Lung microvascular endothelial cell (primary cell): ENCODE measurements around the gene UACA. TPM values are rescaled to one million over a fixed set of nuclear protein-coding genes. Genes with fewer than 3 reads are reported as not detected.
A peak's percentile ranks its signal among the peaks of the same experiment; 100 is the strongest.
"Not testable (repeated sequence)": the region's sequence is repeated elsewhere in the genome, so short reads cannot be mapped to it uniquely, and the experiment has no call there.

Experiments used
- DNase-seq, 2 donors: peaks; one replicate each; pipeline versions ENCODE4 v3.0.0 to v3.0.0-alpha.2; 2010; ENCODE audit warnings: low read depth in 2 of 2
- total RNA-seq: library from RNA; depleted of rRNA; stranded (reverse); fragments of >200 nt; gene quantifications from 2 replicates; pipeline ENCODE4 v1.2.1, GENCODE V29; 2014

The UACA gene, protein sequence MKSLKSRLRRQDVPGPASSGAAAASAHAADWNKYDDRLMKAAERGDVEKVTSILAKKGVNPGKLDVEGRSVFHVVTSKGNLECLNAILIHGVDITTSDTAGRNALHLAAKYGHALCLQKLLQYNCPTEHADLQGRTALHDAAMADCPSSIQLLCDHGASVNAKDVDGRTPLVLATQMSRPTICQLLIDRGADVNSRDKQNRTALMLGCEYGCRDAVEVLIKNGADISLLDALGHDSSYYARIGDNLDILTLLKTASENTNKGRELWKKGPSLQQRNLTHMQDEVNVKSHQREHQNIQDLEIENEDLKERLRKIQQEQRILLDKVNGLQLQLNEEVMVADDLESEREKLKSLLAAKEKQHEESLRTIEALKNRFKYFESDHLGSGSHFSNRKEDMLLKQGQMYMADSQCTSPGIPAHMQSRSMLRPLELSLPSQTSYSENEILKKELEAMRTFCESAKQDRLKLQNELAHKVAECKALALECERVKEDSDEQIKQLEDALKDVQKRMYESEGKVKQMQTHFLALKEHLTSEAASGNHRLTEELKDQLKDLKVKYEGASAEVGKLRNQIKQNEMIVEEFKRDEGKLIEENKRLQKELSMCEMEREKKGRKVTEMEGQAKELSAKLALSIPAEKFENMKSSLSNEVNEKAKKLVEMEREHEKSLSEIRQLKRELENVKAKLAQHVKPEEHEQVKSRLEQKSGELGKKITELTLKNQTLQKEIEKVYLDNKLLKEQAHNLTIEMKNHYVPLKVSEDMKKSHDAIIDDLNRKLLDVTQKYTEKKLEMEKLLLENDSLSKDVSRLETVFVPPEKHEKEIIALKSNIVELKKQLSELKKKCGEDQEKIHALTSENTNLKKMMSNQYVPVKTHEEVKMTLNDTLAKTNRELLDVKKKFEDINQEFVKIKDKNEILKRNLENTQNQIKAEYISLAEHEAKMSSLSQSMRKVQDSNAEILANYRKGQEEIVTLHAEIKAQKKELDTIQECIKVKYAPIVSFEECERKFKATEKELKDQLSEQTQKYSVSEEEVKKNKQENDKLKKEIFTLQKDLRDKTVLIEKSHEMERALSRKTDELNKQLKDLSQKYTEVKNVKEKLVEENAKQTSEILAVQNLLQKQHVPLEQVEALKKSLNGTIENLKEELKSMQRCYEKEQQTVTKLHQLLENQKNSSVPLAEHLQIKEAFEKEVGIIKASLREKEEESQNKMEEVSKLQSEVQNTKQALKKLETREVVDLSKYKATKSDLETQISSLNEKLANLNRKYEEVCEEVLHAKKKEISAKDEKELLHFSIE (N-terminal part only)
- 102 and 189 TPM in 2 replicates for total RNA-seq

DNA sequence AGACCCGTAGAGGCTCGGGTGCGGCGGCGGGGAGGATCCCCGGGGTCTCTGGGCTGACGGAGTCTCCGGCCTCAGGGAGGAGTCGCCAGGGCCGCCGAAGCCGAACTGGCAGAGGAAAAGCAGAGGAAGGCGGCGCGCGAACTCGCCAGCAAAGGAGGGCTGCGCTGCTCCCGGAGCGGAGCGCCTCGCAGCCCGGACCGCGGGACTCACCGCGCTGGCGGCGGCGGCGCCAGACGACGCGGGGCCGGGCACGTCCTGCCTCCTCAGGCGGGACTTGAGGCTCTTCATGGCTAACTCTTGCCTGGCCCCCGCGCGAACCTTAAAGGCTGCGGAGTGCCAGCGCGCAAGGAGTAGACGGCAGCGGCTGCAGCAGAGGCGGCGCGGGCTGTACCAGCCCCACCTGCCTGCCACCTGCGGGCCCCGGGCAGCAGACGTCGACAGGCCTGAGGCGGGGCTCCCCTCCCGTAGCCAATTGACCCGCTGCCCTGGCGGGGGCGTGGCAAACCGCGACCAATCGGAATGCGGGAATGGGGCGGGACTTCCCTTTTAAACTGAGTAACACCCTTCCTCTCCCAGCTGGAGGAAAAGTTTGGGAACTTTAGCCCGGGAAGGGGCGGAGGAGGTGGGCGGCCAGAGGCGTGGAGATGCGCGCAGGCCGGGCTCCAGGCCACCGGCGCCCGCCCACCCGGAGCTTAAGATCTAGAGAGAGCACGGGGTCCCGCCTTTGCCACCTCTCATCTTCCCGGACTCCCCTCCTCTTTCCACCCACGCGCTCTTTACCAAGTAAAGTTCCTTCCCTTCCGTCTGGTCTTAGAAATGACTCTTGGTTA lies at the start of gene UACA:
TSS of gene UACA (minus strand) at position 439 of the 830 bp plus-strand sequence. CDS start at position 288, 151 bp downstream.
- peak; percentile 96 to 97 for DNase-seq

DNA sequence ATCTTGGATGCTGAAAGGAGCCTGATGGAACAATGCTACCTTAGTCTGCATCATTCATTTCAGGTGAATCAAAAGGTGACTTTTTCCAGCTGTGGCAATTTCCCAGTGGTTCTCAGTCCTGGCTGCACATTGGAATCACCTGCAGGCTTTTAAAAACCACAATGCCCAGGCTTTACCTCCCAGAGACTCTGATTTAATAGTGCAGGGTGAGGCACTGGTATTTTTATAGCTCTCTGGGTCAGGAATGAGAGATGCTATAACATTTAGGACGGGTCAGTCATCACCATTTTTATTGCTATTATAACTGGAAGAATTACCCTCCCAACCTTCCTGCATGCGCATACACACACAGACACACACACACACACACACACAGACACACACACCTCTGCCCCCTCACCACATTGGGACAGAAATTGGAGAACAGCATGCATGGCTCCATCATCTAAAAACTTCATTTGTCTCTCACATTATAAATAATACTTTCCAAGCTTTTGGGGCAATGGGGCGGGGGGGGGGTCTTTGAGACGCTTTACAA lies 49.5 kb upstream of the UACA start:
- DNase-seq, result no peak

DNA sequence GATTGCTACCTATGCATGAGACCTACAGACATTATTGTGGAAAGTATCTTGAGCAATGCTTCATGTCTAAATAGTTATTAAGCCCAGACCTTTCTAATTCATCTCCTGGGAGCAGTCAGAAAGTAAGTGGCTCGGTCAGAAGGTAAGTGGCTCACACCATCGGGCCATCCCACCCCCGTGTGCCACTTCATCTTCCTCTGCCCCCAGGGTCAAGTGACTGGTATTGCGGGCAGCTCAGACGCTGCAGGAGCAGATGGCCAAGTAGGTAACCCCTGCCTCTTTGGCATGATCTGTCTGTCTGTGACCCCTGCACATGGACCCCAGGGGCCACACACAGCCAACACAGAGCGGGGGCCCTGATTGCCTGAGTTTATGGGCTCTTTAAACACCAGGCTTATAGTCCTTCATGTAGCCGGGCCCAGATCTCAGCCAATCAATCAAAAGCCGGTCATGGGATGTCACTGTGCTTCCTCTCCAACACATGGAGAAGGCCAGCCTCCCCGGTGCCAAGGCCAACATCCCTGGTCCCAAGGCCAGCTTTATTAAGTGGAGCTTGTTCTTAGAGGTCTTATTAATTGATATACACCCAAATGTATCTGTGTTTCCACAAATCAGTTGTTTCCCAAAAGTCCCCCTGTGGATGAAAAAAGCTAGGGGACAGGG lies 47.7 kb upstream of the UACA start:
- DNase-seq, result peak; percentile 53 to 75

DNA sequence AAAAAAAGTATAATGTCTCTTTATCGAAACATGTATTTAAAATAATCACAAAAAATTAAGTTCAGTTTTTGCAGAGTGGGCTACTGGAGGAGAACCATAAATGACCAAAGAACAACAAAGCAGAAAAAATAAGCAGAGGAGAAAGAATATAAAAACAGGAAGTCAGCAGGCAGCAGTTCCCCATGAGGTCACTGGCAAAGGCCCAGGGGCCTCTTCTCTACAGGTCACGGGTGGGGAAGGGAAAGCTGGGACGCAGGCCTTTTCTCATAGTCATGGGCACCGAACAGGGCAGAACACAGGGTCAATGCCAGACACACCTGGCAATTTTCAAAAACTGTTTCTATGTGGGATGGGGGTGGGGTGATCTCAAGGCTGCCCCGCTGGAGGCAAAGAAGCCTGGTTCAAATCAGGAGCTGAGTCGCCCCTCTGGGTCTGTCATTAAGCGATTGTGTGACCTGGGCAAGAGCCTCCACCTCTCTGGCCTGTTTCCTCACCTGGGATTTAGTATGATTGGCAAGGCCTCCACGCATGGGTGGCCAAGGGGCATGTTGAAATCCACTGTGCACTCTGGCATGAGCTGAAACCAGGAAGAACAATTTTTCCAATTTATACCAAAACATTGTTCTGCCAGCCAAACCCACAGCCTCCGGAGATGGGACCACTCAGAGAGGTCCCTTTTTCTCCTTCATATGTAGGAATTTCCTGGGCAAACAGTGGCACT lies 43.8 kb upstream of the UACA start:
- peak; percentile 51 to 91 for DNase-seq

DNA sequence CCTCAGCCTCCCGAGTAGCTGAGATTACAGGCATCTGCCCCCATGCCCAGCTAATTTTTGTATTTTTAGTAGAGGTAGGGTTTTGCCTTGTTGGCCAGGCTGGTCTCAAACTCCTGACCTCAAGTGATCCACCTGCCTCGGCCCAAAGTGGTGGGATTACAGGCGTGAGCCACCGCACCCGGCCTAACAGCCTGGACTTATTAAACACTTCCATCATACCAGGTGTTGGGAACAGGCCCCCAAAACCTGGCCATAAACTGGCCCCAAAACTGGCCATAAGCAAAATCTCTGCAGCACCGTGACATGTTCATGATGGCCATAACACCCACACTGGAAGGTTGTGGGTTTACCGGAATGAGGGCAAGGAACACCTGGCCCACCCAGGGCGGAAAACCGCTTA lies 41.0 kb upstream of the UACA start:
- DNase-seq, result not testable (repeated sequence)

DNA sequence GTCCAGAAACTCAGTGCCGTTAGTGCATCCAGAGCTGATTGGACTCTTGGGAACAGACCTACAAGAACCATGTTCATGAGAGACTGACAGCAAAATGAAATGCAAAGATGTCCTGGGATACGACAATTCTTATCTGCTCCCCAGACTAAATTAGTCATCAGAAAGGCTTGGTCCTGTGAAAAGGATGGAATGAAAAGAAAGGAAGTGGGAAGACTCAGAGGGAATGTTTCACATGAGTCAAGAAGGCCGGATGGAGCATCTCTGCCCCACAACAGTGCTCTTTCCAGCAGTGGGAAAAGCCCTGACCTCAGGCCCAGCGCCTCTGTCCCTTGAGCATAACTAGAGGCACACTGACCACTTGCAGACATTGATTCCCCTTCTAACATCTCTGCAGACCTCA lies 39.3 kb upstream of the UACA start:
- DNase-seq, result peak in 1 of 2 donors; percentile 49

DNA sequence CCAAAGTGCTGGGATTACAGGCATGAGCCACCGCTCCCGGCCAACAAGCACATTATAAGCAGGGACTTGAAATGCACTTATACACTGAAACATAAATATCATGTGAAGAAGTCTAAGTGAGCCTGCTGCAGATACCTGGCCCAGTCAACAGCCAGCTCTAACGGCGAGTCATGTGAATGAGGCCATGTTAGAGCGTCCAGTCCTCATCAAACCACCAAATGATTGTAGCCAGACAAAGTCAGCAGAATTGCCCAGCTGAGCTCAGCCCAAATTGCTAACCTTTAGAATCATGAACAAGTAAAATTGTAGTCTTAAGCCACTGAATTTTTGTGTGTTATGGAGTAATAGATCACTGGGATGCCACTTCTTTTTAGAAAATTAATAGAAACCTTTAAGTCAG lies 37.8 kb upstream of the UACA start:
- DNase-seq, result no peak

DNA sequence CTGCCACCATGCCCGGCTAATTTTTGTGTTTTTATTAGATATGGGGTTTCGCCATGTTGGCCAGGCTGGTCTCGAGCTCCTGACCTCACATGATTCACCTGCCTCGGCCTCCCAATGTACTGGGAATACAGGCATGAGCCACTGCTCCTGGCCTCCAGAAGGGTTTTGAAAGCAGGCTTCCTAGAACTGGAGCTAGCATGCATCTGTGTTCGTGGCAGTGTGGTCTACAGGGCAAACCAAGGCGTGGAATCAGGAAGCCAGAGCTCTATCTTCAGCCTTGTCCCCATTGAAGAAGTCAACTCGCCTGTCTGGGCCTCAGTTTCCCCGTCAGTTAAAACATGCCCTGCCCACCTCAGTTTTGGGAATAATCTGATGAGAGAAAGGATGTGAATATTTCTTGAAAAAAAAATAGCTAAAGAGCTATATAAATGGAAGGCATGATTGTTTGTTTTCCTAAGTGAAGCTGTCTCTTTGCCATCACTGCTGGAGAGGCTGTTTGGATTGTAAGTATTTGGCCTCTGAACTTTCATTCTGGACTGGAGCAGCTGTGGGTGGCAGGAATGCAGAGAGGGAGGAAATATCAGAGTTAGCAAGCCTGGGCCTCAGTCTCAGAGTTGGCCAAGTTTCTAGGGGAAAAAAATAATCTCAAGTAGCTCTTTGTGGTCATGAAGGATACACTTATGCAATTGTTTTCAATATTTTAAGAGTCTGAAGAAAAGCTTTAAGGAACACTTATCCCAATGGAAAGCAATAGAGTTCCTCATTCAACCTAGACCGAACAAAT lies 36.5 kb upstream of the UACA start:
- DNase-seq, result peak; percentile 24 to 93

DNA sequence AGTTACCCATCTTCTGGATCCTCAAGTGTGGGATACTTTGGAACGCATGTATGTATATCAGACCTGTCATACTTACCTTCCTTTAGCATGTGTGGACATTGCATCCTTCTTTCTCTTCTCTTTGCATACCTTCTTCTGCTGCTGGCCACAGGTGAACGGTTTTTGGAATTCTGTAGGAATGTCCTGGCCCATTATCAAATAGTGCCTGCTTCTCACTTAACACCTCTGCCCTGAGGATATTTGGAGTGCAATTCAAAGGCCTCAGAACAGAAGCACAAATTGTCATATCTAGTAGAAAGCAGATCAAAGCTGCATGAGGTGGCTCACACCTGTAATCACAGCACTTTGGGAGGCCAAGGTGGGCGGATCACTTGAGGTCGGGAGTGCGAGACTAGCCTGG lies 34.1 kb upstream of the UACA start:
- no peak for DNase-seq

DNA sequence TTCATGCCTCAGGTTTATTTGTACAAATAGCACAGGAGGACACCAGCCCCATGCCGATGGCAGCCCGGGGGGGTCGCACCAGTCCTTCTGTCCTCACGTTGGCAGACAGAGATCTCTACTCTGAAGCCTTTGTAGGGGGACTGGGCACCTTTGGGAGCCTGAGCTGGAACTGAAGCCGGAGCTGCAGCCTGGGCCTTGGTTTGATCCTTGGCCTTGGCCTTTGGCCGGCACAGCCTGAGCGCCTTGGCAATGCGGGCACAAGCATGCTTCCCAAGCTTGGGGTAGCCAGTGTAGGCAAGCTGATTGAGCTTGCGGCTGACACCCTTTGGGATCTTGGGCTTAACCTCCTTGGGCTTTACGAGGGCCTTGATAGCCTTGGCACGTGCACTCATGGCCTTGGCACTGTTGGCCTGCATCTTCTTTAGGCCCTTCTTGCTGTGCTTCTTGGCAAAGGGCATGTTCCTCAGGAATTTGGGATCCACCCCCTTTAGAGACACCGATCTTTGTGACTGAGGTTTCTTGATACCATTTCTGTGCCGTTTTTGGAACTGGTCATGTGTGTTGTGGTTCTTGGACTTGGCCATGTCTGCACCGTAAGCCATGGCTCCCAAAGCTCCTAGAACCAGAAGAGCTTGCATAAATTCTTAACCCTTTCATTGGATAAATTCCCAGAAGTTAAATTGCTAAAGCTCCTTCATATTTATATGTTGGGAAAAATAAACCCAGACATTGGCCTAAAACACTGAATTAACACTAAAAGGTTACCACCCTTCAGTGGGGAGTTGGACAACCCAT lies 33.4 kb upstream of the UACA start:
- no peak for DNase-seq

DNA sequence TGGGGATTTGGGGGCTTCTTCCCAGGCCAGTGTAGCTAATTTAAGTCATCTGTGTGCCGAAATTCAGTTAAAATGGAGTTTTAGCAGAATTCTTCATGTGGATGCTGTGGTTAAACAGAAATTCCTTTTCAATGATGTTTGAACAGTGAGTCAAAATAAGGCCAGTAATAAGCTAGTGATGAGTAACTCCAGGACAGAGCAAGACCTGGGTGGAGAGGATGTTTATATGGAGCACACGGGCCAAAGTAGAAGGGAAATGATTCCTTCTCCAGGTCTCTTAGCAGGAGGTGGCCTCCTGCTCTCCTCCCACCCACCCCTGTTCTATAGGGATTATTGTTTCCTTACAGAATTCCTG lies 31.9 kb upstream of the UACA start:
- DNase-seq, result peak; percentile 40 to 93

DNA sequence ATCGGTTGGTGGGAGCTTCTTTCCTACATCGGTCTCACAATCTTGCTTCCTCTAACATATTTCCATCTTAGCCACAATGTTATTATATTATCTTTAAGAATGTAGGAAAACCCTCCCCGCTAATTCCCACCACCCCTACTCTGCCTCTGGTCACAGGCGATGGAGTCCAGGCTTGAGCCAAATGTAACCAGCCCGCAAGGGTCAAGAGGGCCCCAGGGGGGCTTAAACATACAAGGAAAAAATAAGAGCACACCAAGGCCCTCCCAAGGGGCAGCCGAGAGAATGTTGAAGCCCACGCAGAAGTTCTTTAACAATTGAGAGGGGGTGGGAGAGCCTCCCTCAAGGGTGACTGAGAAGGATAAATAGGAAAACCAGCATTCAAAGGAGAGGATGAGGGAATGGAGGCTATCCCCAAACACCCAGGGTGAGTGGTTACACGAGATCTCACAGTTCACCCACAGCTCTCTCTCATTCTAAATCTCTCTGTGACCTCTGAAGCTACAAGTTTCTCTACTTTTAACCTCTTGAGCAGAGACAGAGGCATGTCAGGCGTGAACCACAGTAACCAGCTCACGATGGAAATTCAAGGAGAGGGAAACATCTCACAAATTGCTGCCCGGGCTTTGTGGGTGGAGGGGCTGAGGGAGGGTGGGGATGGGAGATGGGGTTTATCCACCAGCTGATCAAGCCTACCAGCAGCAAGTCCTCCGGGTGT lies 31.4 kb upstream of the UACA start:
- no peak for DNase-seq

DNA sequence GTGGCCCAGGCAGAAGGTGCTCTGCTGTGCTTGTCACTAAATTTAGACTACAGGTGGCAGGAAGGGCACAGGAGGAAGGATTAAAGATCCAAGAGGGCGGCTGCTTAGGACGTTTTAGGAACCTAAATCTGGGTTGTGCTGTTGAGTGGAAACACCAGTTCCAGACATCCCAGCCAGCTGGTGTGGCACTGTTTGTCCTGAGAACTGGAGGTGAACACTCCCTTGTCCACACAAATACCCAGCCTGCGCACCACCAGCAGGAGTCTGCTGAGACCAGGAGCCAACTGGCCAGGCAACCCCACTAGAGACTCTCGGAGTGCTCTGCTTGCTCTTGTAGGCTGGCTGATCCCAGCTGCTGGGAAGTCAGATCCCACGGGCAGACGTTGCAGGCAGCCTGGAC lies 30.3 kb upstream of the UACA start:
- DNase-seq, result no peak

DNA sequence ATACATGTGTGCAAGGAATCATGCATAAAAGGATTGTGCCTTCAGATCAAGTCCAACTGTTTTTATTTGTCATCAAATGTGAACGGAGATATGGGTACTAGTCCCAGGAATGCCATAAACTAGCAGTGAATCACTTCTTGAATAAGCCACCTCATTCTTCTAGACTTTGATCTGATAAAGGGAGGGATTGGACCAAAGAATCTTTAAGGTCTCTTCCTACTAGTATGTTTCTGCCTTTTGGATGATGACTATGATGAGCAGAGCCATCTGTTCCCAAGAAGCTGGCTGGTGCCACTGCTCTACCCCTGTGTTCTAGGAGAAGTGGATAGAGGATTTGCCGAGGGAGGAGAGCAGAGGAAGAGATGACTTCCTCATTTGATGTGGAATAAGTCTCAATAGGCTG lies 28.8 kb upstream of the UACA start:
- DNase-seq, result peak in 1 of 2 donors; percentile 58

DNA sequence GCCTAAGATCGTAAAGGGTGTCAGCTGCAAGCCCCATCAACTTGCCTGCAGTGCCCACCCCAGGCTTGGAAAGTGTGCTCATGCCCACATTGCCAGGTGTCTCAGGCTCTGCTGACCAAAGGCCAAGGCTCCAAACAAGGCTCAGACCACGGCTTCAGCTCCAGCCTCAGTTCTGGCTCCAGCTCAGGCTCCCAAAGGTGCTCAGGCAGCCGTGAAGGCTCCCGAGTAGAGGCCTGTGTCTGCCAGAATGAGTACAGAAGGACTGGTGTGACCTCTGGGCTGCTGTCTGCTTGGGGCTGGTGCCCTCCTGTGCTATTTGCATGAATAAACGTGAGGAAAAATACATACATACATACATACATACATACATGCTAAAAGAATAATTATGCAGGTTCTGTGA lies 27.9 kb upstream of the UACA start:
- no peak for DNase-seq

DNA sequence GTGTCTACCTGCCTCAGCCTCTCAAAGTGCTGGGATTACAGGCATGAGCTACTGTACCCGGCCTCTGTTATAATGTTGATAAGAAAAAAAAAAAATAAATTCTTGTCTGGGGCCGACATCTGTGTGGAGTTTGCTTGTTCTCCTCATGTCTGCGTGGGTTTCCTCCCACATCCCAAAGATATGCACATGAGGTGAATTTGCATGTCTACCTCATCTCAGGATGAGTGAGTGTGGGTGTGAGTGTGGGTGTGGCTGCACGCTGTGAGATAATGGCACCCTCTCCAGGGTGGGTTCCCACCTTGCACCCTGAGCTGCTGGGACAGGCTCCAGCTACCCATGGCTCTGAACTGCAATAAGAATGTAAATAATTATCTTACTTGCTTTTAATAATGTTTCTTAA lies 25.9 kb upstream of the UACA start:
- DNase-seq, result no peak
